H1 (cell line): ENCODE measurements around the gene MTR. TPM values are rescaled to one million over a fixed set of nuclear protein-coding genes. Genes with fewer than 3 reads are reported as not detected.

Source experiments
- CHD2 ChIP-seq: IDR thresholded peaks from 2 replicates; pipeline ENCODE4 v1.6.1; 2012; ENCODE audit warnings: low read length, improper control_type of control experiment
- GTF2F1 ChIP-seq: IDR thresholded peaks from 2 replicates; pipeline ENCODE4 v1.6.1; 2012; ENCODE audit warnings: low read depth, low read length, improper control_type of control experiment, borderline replicate concordance
- JUN ChIP-seq: IDR thresholded peaks from 2 replicates; pipeline ENCODE4 v1.6.1; 2011; ENCODE audit warnings: low read depth, mild to moderate bottlenecking, improper control_type of control experiment, low read length
- POU5F1 ChIP-seq: IDR thresholded peaks from 2 replicates; pipeline ENCODE4 v1.6.1; 2011; ENCODE audit warnings: low read depth, mild to moderate bottlenecking, low read length, moderate library complexity
- TCF12 ChIP-seq: IDR thresholded peaks from 2 replicates; pipeline ENCODE4 v1.6.1; 2011; ENCODE audit warnings: low read depth, mild to moderate bottlenecking, low read length
- polyA plus RNA-seq, 7 experiments: library from polyadenylated mRNA; depleted of rRNA in 3 of 7; stranded (reverse) in 5 of 7; unstranded in 2 of 7; fragments of >200 nt in 5 of 7; fragments of 200-250 nt in 2 of 7; gene quantifications; 1 replicate in 5 of 7; 2 replicates in 1 of 7; 4 replicates in 1 of 7; pipeline versions ENCODE4 v1.2.1 to v1.2.3, GENCODE V29; 2011 to 2013; ENCODE audit warnings: missing spikeins in 2 of 7, mixed read lengths in 2 of 7
- total RNA-seq: library from RNA; stranded (reverse); fragmentation: NEBNext Ultra II Directional; extraction: Animal tissue kit (Norgen Biotek cat#: 25700); gene quantifications from 2 replicates; pipeline ENCODE4 v1.2.1, GENCODE V29; 2021
- TF ChIP-seq, protein P1 (sequence below): fragments of 300-600 bp; sonication (generic); IDR thresholded peaks from 2 replicates; pipeline ENCODE4 v1.7.1; 2012; ENCODE audit warnings: low read length, moderate library complexity, mild to moderate bottlenecking, inconsistent platforms; ENCODE audit not compliant: insufficient replicate concordance

The MTR gene
- total and polyA plus RNA-seq, 2 of the 8 experiments (the other 6 are each of a cell fraction or from before 2014, with no cell fraction given): 4.8 to 27.4 TPM

DNA sequence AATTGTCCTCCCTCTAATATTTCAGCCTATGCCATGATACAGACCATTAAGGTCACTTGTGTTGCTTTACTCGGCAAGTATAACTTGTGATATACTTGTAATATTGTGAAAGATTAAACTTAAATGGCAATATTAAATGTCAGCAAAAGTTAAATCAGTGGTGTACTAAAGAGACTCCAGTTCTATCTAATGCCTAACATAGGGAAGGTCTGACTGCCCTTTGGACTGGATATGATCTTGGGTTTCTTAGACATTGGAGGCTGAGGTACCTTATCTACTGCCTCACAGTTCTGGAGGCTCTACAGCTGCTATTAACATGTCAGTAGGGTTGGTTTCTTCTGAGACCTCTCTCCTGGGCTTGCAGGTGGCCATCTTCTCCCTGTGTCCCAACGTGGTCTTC is 119.3 kb downstream of the MTR start (continued):
- TF ChIP-seq, protein P1, sequence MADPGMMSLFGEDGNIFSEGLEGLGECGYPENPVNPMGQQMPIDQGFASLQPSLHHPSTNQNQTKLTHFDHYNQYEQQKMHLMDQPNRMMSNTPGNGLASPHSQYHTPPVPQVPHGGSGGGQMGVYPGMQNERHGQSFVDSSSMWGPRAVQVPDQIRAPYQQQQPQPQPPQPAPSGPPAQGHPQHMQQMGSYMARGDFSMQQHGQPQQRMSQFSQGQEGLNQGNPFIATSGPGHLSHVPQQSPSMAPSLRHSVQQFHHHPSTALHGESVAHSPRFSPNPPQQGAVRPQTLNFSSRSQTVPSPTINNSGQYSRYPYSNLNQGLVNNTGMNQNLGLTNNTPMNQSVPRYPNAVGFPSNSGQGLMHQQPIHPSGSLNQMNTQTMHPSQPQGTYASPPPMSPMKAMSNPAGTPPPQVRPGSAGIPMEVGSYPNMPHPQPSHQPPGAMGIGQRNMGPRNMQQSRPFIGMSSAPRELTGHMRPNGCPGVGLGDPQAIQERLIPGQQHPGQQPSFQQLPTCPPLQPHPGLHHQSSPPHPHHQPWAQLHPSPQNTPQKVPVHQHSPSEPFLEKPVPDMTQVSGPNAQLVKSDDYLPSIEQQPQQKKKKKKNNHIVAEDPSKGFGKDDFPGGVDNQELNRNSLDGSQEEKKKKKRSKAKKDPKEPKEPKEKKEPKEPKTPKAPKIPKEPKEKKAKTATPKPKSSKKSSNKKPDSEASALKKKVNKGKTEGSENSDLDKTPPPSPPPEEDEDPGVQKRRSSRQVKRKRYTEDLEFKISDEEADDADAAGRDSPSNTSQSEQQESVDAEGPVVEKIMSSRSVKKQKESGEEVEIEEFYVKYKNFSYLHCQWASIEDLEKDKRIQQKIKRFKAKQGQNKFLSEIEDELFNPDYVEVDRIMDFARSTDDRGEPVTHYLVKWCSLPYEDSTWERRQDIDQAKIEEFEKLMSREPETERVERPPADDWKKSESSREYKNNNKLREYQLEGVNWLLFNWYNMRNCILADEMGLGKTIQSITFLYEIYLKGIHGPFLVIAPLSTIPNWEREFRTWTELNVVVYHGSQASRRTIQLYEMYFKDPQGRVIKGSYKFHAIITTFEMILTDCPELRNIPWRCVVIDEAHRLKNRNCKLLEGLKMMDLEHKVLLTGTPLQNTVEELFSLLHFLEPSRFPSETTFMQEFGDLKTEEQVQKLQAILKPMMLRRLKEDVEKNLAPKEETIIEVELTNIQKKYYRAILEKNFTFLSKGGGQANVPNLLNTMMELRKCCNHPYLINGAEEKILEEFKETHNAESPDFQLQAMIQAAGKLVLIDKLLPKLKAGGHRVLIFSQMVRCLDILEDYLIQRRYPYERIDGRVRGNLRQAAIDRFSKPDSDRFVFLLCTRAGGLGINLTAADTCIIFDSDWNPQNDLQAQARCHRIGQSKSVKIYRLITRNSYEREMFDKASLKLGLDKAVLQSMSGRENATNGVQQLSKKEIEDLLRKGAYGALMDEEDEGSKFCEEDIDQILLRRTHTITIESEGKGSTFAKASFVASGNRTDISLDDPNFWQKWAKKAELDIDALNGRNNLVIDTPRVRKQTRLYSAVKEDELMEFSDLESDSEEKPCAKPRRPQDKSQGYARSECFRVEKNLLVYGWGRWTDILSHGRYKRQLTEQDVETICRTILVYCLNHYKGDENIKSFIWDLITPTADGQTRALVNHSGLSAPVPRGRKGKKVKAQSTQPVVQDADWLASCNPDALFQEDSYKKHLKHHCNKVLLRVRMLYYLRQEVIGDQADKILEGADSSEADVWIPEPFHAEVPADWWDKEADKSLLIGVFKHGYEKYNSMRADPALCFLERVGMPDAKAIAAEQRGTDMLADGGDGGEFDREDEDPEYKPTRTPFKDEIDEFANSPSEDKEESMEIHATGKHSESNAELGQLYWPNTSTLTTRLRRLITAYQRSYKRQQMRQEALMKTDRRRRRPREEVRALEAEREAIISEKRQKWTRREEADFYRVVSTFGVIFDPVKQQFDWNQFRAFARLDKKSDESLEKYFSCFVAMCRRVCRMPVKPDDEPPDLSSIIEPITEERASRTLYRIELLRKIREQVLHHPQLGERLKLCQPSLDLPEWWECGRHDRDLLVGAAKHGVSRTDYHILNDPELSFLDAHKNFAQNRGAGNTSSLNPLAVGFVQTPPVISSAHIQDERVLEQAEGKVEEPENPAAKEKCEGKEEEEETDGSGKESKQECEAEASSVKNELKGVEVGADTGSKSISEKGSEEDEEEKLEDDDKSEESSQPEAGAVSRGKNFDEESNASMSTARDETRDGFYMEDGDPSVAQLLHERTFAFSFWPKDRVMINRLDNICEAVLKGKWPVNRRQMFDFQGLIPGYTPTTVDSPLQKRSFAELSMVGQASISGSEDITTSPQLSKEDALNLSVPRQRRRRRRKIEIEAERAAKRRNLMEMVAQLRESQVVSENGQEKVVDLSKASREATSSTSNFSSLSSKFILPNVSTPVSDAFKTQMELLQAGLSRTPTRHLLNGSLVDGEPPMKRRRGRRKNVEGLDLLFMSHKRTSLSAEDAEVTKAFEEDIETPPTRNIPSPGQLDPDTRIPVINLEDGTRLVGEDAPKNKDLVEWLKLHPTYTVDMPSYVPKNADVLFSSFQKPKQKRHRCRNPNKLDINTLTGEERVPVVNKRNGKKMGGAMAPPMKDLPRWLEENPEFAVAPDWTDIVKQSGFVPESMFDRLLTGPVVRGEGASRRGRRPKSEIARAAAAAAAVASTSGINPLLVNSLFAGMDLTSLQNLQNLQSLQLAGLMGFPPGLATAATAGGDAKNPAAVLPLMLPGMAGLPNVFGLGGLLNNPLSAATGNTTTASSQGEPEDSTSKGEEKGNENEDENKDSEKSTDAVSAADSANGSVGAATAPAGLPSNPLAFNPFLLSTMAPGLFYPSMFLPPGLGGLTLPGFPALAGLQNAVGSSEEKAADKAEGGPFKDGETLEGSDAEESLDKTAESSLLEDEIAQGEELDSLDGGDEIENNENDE: no peak
- TF ChIP-seq GTF2F1 (no peak), CHD2 (no peak), TCF12 (no peak), POU5F1 (no peak), JUN (no peak)
